GM18499 (cell line): ENCODE data around the gene CPTP.

Experiments
- ATAC-seq: cut with Tn5 transposase; IDR thresholded peaks from one replicate; pipeline ENCODE4 v1.9.1; 2021; ENCODE audit warnings: moderate number of reproducible peaks; ENCODE audit not compliant: insufficient read depth, unreplicated experiment

The CPTP gene

GRCh38 chr1:1332031-1332755, 7.6 kb downstream of the CPTP start:
- no peak for ATAC-seq

GRCh38 chr1:1332774-1333480, 8.3 kb downstream of the CPTP start:
- ATAC-seq, result no peak

GRCh38 chr1:1333551-1334241, 9.1 kb downstream of the CPTP start:
- ATAC-seq, result no peak

GRCh38 chr1:1334835-1335234, 10.2 kb downstream of the CPTP start:
- no peak for ATAC-seq

GRCh38 chr1:1335283-1335682, 10.7 kb downstream of the CPTP start:
- no peak for ATAC-seq

- ATAC-seq, result no peak
Measured at GRCh38 chr1:1335792-1336248, 11.2 kb downstream of the CPTP start.

GRCh38 chr1:1336446-1336845, 11.8 kb downstream of the CPTP start:
- no peak for ATAC-seq

GRCh38 chr1:1336931-1337792, 12.6 kb downstream of the CPTP start:
- no peak for ATAC-seq

- ATAC-seq, result no peak
Measured at GRCh38 chr1:1337793-1338147, 13.2 kb downstream of the CPTP start.

GRCh38 chr1:1338278-1338677, 13.7 kb downstream of the CPTP start:
- ATAC-seq, result no peak

GRCh38 chr1:1340185-1340584, 15.6 kb downstream of the CPTP start:
- ATAC-seq, result no peak

GRCh38 chr1:1340791-1341548, 16.4 kb downstream of the CPTP start:
- ATAC-seq, result no peak

- no peak for ATAC-seq
Measured at GRCh38 chr1:1341549-1342021, 17.0 kb downstream of the CPTP start.

GRCh38 chr1:1342061-1342562, 17.5 kb downstream of the CPTP start:
- ATAC-seq, result no peak

GRCh38 chr1:1342584-1343115, 18.0 kb downstream of the CPTP start:
- ATAC-seq, result no peak

- ATAC-seq, result no peak
Measured at GRCh38 chr1:1343811-1344421, 19.3 kb downstream of the CPTP start.

- ATAC-seq, result no peak
Measured at GRCh38 chr1:1344655-1345361, 20.2 kb downstream of the CPTP start.

GRCh38 chr1:1345384-1345783, 20.8 kb downstream of the CPTP start:
- no peak for ATAC-seq
